ENCODE data around the gene AFTPH.

The AFTPH gene

GRCh38 chr2:64632835-64633819 lies 109.0 kb downstream of the AFTPH start:
- no peak for DNase-seq (ENCODE audit: low read depth)

- no peak for DNase-seq (ENCODE audit: low read depth)
These were observed 110.5 kb downstream of the AFTPH start for GRCh38 chr2:64634345-64635267.

GRCh38 chr2:64635976-64636911 lies 112.1 kb downstream of the AFTPH start:
- DNase-seq (ENCODE audit: low read depth): no peak

GRCh38 chr2:64637000-64637635 lies 113.0 kb downstream of the AFTPH start:
- no peak for DNase-seq (ENCODE audit: low read depth)

GRCh38 chr2:64637931-64638330 lies 113.8 kb downstream of the AFTPH start:
- no peak for DNase-seq (ENCODE audit: low read depth)

GRCh38 chr2:64638502-64639120 lies 114.5 kb downstream of the AFTPH start:
- no peak for DNase-seq (ENCODE audit: low read depth)

GRCh38 chr2:64639691-64640090 lies 115.6 kb downstream of the AFTPH start:
- no peak for DNase-seq (ENCODE audit: low read depth)

- no peak for DNase-seq (ENCODE audit: low read depth)
These were observed 116.3 kb downstream of the AFTPH start for GRCh38 chr2:64640153-64641044.

- no peak for DNase-seq (ENCODE audit: low read depth)
These were observed 117.5 kb downstream of the AFTPH start for GRCh38 chr2:64641599-64641998.
